Stimulated activated CD8-positive, alpha-beta memory T cell treated with anti-CD3 and anti-CD28 coated beads, Interleukin-7, amount 100 ng/mL, for 1 hour (primary cell): ENCODE measurements around the gene PCDHA6.
"Not testable (repeated sequence)": the region's sequence is repeated elsewhere in the genome, so short reads cannot be mapped to it uniquely, and the experiment has no call there.

Experiments
- DNase-seq, 2 donors: peaks; one replicate each; pipeline ENCODE4 v3.0.0-alpha.2; 2020; ENCODE audit warnings: low read depth in 2 of 2

Gene PCDHA6

GRCh38 chr5:140857177-140857986 is 29.6 kb downstream of the PCDHA6 start:
- no peak for DNase-seq

DNA sequence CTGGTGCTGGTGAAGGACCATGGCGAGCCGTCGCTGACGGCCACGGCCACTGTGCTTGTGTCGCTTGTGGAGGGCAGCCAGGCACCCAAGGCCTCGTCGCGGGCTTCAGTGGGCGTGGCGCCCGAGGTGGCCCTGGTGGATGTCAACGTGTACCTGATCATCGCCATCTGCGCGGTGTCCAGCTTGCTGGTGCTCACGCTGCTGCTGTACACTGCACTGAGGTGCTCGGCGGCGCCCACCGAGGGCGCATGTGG is 30.2 kb downstream of the PCDHA6 start:
- no peak for DNase-seq

- no peak for DNase-seq
Measured at GRCh38 chr5:140862441-140863295, 34.9 kb downstream of the PCDHA6 start.

DNA sequence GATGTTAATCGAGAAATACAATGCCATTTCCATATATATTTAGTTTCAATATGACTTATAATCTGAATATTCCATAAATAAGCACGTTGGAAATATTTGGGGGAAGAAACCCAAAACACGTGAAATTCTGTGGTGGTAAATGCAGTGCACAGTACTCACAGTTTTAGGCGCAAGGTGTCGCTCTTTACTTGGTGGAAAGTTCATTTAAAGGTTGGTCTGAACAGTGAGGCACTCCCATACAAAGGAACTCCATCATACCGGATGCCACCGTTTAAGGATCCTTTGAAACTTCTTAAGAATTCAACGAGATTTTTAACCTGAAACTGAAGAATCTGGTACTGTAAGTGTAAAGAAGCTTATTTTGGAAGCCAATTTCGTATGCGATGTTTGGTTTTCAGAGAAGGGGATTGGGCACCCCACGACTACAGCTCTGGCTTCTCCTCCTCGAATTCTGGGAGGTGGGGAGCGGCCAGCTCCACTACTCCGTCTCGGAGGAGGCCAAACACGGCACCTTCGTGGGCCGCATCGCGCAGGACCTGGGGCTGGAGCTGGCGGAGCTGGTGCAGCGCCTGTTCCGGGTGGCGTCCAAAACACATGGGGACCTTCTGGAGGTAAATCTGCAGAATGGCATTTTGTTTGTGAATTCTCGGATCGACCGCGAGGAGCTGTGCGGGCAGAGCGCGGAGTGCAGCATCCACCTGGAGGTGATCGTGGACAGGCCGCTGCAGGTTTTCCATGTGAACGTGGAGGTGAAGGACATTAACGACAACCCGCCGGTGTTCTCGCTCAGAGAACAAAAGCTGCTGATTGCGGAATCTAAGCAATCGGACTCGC is 41.2 kb downstream of the PCDHA6 start, which contains the start of gene PCDHA11:
PCDHA11 (plus strand) TSS at position 237 of the 834 bp plus-strand sequence; CDS start at position 384, 147 bp downstream.
- no peak for DNase-seq

GRCh38 chr5:140869555-140869886 is 41.8 kb downstream of the PCDHA6 start:
- no peak for DNase-seq

DNA sequence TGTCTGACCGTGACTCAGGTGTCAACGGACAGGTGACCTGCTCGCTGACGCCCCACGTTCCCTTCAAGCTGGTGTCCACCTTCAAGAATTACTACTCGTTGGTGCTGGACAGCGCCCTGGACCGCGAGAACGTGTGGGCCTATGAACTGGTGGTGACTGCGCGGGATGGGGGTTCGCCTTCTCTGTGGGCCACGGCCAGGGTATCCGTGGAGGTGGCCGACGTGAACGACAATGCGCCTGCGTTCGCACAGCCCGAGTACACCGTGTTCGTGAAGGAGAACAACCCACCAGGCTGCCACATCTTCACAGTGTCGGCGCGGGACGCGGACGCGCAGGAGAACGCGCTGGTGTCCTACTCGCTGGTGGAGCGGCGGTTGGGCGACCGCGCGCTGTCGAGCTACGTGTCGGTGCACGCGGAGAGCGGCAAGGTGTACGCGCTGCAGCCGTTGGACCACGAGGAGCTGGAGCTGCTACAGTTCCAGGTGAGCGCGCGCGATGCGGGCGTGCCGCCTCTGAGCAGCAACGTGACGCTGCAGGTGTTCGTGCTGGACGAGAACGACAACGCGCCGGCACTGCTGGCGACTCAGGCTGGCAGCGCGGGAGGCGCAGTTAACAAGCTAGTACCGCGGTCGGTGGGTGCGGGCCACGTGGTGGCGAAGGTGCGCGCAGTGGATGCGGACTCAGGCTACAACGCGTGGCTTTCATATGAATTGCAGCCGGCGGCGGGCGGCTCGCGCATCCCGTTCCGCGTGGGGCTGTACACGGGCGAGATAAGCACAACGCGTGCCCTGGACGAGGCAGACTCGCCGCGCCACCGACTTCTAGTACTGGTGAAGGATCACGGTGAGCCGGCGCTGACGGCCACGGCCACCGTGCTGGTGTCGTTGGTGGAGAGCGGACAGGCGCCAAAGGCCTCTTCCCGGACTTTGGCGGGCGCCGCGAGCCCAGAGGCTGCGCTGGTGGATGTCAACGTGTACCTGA is 42.8 kb downstream of the PCDHA6 start:
- DNase-seq = no peak

GRCh38 chr5:140875085-140876065 is 47.6 kb downstream of the PCDHA6 start, which contains the start of gene PCDHA12:
Gene PCDHA12, plus strand, starts transcription at chr5:140875308. Its CDS starts 165 bp downstream, at chr5:140875473.
- no peak for DNase-seq

- not testable (repeated sequence) for DNase-seq
Measured at GRCh38 chr5:140876541-140877261, 48.9 kb downstream of the PCDHA6 start.

- no peak for DNase-seq
Measured at GRCh38 chr5:140877262-140877581, 49.5 kb downstream of the PCDHA6 start.
